Nephron (organoid): ENCODE measurements around the gene SDR39U1.
"Not testable (repeated sequence)": the region's sequence is repeated elsewhere in the genome, so short reads cannot be mapped to it uniquely, and the experiment has no call there.

Source experiments
- H3K27ac Mint-ChIP-seq, 3 experiments: 2 replicates each; pipeline ENCODE4 v1.8.0; 2020; ENCODE audit warnings: mixed read lengths in 3 of 3, mild to moderate bottlenecking in 2 of 3, moderate library complexity in 1 of 3
- H3K27me3 Mint-ChIP-seq: 2 replicates; pipeline ENCODE4 v1.8.0; 2021; ENCODE audit warnings: low read depth, mild to moderate bottlenecking, moderate library complexity, mixed read lengths
- H3K36me3 Mint-ChIP-seq: 2 replicates; pipeline ENCODE4 v1.8.0; 2020; ENCODE audit warnings: low read depth, mixed read lengths
- H3K4me1 Mint-ChIP-seq: 2 replicates; pipeline ENCODE4 v1.8.0; 2020; ENCODE audit warnings: mixed read lengths
- H3K4me3 Mint-ChIP-seq, 3 experiments: 2 replicates each; pipeline ENCODE4 v1.8.0; 2020; ENCODE audit warnings: mild to moderate bottlenecking in 3 of 3, mixed read lengths in 3 of 3, moderate library complexity in 2 of 3
- H3K9me3 Mint-ChIP-seq: 2 replicates; pipeline ENCODE4 v1.8.0; 2020; ENCODE audit warnings: mixed read lengths
- TF ChIP-seq, protein P1 (sequence below), 3 experiments: fragments of 200-600 bp; sonication (generic); IDR thresholded peaks; one replicate each; pipeline ENCODE4 v1.5.0; 2021; ENCODE audit warnings: antibody characterized with exemption in 3 of 3; ENCODE audit not compliant: unreplicated experiment in 3 of 3

Gene SDR39U1

GRCh38 chr14:24442240-24443052 is at the start of gene SDR39U1:
Gene SDR39U1, minus strand, starts transcription at chr14:24442776. Its CDS starts 7 bp downstream, at chr14:24442769.
- H3K27ac Mint-ChIP-seq = peak within 1 kb of the TSS; percentile 96 to 99 (median 98)
- peaks cover 44% of the 10 kb centered on the region for H3K36me3 Mint-ChIP-seq
- peaks cover 10% of the 10 kb centered on the region for H3K4me1 Mint-ChIP-seq
- no peaks in the 10 kb centered on the region for H3K27me3 Mint-ChIP-seq
- H3K4me3 Mint-ChIP-seq = peak within 1 kb of the TSS; percentile 92 to 94 (median 92)
- H3K9me3 Mint-ChIP-seq = no peaks in the 10 kb centered on the region
- TF ChIP-seq, protein P1, sequence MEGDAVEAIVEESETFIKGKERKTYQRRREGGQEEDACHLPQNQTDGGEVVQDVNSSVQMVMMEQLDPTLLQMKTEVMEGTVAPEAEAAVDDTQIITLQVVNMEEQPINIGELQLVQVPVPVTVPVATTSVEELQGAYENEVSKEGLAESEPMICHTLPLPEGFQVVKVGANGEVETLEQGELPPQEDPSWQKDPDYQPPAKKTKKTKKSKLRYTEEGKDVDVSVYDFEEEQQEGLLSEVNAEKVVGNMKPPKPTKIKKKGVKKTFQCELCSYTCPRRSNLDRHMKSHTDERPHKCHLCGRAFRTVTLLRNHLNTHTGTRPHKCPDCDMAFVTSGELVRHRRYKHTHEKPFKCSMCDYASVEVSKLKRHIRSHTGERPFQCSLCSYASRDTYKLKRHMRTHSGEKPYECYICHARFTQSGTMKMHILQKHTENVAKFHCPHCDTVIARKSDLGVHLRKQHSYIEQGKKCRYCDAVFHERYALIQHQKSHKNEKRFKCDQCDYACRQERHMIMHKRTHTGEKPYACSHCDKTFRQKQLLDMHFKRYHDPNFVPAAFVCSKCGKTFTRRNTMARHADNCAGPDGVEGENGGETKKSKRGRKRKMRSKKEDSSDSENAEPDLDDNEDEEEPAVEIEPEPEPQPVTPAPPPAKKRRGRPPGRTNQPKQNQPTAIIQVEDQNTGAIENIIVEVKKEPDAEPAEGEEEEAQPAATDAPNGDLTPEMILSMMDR (IDR thresholded peaks at IDR 0.05; ENCODE audit: unreplicated experiment in 3 of 3) = no peak

- H3K9me3 Mint-ChIP-seq = peaks cover 16% of the 10 kb centered on the region
- H3K27me3 Mint-ChIP-seq, H3K4me3 Mint-ChIP-seq, H3K36me3 Mint-ChIP-seq, H3K4me1 Mint-ChIP-seq, H3K27ac Mint-ChIP-seq: not testable (repeated sequence)
Measured at GRCh38 chr14:24491586-24492408, 49.2 kb upstream of the SDR39U1 start.

GRCh38 chr14:24483604-24484252 is 41.2 kb upstream of the SDR39U1 start:
- H3K36me3 Mint-ChIP-seq = no peaks in the 10 kb centered on the region
- TF ChIP-seq, protein P1 (IDR thresholded peaks at IDR 0.05; ENCODE audit: unreplicated experiment in 3 of 3) = no peak

DNA sequence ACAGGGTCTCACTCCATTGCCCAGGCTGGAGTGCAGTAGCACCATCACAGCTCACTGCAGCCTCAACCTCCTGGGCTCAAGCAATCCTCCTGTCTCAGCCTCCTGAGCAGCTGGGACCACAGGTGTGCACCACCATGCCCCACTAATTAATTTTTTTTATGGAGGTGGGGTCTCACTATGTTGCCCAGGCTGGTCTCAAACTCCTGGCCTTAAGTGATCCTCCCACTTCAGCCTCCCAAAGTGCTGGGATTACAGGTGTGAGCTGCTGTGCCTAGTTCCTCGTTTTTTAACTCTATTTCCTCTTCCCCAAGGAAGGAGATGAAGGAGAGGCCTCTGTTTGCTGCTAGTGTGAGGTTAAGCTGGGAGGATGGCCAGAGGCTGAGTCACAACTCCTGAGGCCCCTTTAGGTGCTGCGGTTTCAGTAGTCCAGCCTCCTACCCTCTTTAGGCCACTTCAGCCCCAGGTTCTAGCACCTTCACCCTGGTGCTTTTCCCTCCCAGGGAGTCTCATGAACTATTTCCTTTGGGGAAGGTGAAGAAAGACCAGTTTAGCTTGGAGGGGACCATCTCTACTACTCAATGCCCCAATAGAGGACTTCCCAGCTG is 40.2 kb upstream of the SDR39U1 start:
- H3K36me3 Mint-ChIP-seq, H3K27ac Mint-ChIP-seq, H3K4me3 Mint-ChIP-seq, H3K27me3 Mint-ChIP-seq, H3K4me1 Mint-ChIP-seq, H3K9me3 Mint-ChIP-seq: not testable (repeated sequence)

More at GRCh38 chr14:24483604-24484252, 41.2 kb upstream of the SDR39U1 start:
- no peak overlapping the region for H3K4me3 Mint-ChIP-seq
- no peaks in the 10 kb centered on the region for H3K27me3 Mint-ChIP-seq
- no peaks in the 10 kb centered on the region for H3K9me3 Mint-ChIP-seq
- no peaks in the 10 kb centered on the region for H3K4me1 Mint-ChIP-seq
- no peak overlapping the region for H3K27ac Mint-ChIP-seq

- Mint-ChIP-seq H3K27me3 (no peaks in the 10 kb centered on the region), H3K27ac (no peak overlapping the region), H3K9me3 (no peaks in the 10 kb centered on the region), H3K4me1 (no peaks in the 10 kb centered on the region), H3K4me3 (no peak overlapping the region), H3K36me3 (no peaks in the 10 kb centered on the region)
- TF ChIP-seq, protein P1 (IDR thresholded peaks at IDR 0.05; ENCODE audit: unreplicated experiment in 3 of 3) = peak; percentile 25 to 39 (median 37)
Measured at GRCh38 chr14:24481622-24482324, 39.2 kb upstream of the SDR39U1 start.

- H3K27me3 Mint-ChIP-seq, H3K36me3 Mint-ChIP-seq, H3K27ac Mint-ChIP-seq, H3K4me3 Mint-ChIP-seq, H3K9me3 Mint-ChIP-seq, H3K4me1 Mint-ChIP-seq: not testable (repeated sequence)
Measured at GRCh38 chr14:24479999-24480398, 37.4 kb upstream of the SDR39U1 start.
